ENCODE results near the gene KYAT1. TPM values are rescaled to one million over a fixed set of nuclear protein-coding genes. Genes with fewer than 3 reads are reported as not detected.
"Not testable (repeated sequence)": the region's sequence is repeated elsewhere in the genome, so short reads cannot be mapped to it uniquely, and the experiment has no call there.

KYAT1 gene
- total RNA-seq, 1 experiment from 2014 or later, result 8.4 TPM

DNA sequence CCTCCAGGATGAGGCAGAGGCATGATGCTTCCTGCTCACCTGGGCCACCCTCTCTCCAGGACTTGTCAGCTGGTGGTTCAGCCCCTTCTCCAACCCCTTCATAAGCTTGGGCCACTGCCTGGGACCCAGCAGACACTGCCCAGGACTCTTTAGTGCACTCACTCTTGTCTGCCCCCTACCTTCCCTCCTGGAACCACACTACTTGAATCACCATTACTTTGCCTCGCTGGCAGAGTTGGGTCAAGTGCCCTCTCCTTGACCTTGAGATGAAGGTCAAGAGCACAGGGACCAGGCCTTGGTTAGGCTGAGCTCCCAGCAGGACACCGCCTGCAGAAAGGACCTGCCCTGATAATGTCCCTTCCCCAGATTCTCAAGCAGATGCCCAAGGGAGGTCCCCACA is 71.9 kb downstream of the KYAT1 start:
- Histone ChIP-seq H3K9me3 (replicated peaks) (no peaks in the 10 kb centered on the region), H3K27ac (no peak overlapping the region), H3K36me3 (peaks cover 24% of the 10 kb centered on the region), H3K4me3 (no peak overlapping the region), H3K27me3 (no peaks in the 10 kb centered on the region), H3K4me1 (no peaks in the 10 kb centered on the region)
- no peak for DNase-seq

- Histone ChIP-seq H3K4me3 (no peak overlapping the region), H3K27me3 (no peaks in the 10 kb centered on the region), H3K4me1 (no peaks in the 10 kb centered on the region), H3K27ac (no peak overlapping the region), H3K9me3 (replicated peaks) (no peaks in the 10 kb centered on the region), H3K36me3 (peaks cover 26% of the 10 kb centered on the region)
- DNase-seq, result no peak
Observed at GRCh38 chr9:128809036-128809599, 72.6 kb downstream of the KYAT1 start.

DNA sequence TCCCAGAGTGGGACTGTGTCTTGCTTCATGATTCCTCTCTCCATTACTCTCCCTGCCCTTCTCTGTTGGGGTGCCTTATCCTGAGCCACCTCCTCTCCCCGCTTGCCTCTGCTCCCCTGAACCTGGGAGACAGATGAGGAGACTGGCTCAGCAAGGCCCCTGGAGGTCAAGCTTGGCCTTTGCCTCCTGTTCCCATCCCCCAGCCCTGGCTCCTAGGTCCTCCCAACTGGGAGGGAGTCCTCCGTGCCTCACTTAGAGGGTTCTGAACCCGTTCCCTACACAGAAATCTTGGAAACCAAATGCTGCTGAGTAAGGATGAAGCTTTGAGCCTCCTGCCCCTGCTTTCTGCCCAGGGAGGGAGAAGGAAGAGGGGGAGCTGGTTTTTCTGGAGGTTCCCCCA is 73.2 kb downstream of the KYAT1 start:
- no peak overlapping the region for H3K4me3 ChIP-seq
- no peaks in the 10 kb centered on the region for H3K9me3 ChIP-seq (replicated peaks)
- no peak overlapping the region for H3K27ac ChIP-seq
- DNase-seq, result no peak
- H3K27me3 ChIP-seq, result no peaks in the 10 kb centered on the region
- peaks cover 31% of the 10 kb centered on the region for H3K36me3 ChIP-seq
- H3K4me1 ChIP-seq, result no peaks in the 10 kb centered on the region

DNA sequence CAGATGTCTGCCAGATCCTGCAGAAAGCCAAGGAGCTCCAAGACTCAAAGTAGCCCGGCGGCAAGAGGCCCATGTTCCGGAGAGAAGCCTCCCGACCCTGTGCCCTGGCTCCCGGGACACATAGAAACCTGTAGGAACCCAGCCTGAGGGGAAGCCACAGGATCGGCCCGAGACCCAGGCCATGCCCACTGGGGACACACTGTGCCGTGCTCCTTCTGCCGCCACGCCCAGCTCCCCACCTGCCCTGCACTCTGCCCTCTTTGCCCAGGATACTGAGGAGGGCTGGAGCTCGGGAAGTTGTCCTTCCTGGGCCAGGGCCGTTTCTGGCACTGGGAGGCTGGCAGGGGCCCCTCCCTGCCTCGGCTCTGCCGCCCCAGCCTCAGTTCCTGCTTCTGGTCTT is 73.9 kb downstream of the KYAT1 start:
- no peaks in the 10 kb centered on the region for H3K4me1 ChIP-seq
- H3K36me3 ChIP-seq, result peaks cover 38% of the 10 kb centered on the region
- H3K27ac ChIP-seq, result no peak overlapping the region
- no peaks in the 10 kb centered on the region for H3K9me3 ChIP-seq (replicated peaks)
- no peak for DNase-seq
- H3K4me3 ChIP-seq, result no peak overlapping the region
- H3K27me3 ChIP-seq, result no peaks in the 10 kb centered on the region

DNA sequence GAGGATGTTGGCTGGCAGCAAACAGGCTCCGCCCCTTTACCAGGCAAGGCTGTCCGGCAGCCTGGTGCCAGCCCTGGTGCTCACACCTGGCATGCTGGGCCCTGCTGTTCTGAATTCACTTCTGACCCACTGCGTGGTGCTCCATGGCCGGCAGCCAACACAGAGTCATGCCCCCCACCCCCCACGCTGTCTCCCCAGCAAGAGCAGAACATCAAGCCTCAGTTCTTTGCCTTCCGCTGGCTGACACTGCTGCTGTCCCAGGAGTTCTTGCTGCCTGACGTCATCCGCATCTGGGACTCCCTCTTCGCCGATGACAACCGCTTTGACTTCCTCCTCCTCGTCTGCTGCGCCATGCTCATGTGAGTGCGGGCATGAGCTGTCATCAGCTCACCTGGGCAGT is 76.1 kb downstream of the KYAT1 start:
- Histone ChIP-seq H3K36me3 (peaks cover 51% of the 10 kb centered on the region), H3K9me3 (replicated peaks) (no peaks in the 10 kb centered on the region), H3K27ac (no peak overlapping the region), H3K27me3 (no peaks in the 10 kb centered on the region), H3K4me3 (no peak overlapping the region), H3K4me1 (no peaks in the 10 kb centered on the region)
- DNase-seq, result no peak

- Histone ChIP-seq H3K27ac (no peak overlapping the region), H3K9me3 (replicated peaks) (no peaks in the 10 kb centered on the region), H3K27me3 (no peaks in the 10 kb centered on the region), H3K36me3 (peaks cover 71% of the 10 kb centered on the region), H3K4me3 (no peak overlapping the region), H3K4me1 (no peaks in the 10 kb centered on the region)
- DNase-seq, result no peak
Observed at GRCh38 chr9:128802482-128802881, 79.3 kb downstream of the KYAT1 start.

GRCh38 chr9:128800061-128800460 is 81.7 kb downstream of the KYAT1 start:
- Histone ChIP-seq H3K36me3 (peaks cover 69% of the 10 kb centered on the region), H3K27ac (no peak overlapping the region), H3K4me3 (no peak overlapping the region)

GRCh38 chr9:128798896-128799295 is 82.9 kb downstream of the KYAT1 start:
- Histone ChIP-seq H3K27me3 (no peaks in the 10 kb centered on the region), H3K36me3 (peaks cover 66% of the 10 kb centered on the region), H3K4me1 (no peaks in the 10 kb centered on the region), H3K9me3 (replicated peaks) (no peaks in the 10 kb centered on the region), H3K4me3 (no peak overlapping the region), H3K27ac (no peak overlapping the region)
- no peak for DNase-seq

More at GRCh38 chr9:128800061-128800460, 81.7 kb downstream of the KYAT1 start:
- no peaks in the 10 kb centered on the region for H3K4me1 ChIP-seq
- no peaks in the 10 kb centered on the region for H3K9me3 ChIP-seq (replicated peaks)
- H3K27me3 ChIP-seq, result no peaks in the 10 kb centered on the region
- no peak for DNase-seq

DNA sequence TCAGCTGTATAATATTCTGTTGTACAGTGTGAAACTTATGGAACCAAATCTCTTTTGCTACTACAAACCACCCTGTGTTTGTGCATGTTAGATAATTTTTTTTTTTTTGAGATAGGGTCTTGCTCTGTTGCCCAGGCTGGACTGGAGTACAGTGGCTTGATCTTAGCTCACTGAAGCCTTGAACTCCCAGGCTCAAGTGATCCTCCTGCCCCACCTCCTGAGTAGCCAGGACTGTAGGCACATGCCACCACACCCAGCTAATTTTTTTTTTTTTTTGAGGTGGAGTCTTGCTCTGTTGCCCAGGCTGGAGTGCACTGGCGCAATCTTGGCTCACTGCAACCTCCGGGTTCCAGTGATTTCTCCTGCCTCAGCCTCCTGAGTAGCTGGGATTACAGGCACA is 86.8 kb downstream of the KYAT1 start:
- DNase-seq, result not testable (repeated sequence)
- H3K36me3 ChIP-seq, result peaks cover 47% of the 10 kb centered on the region

GRCh38 chr9:128792978-128793686 is 88.6 kb downstream of the KYAT1 start:
- Histone ChIP-seq H3K36me3 (peaks cover 35% of the 10 kb centered on the region), H3K4me1 (no peaks in the 10 kb centered on the region), H3K27me3 (no peaks in the 10 kb centered on the region), H3K27ac (no peak overlapping the region), H3K4me3 (no peak overlapping the region), H3K9me3 (replicated peaks) (no peaks in the 10 kb centered on the region)
- DNase-seq, result no peak

More for the DNA sequence above, 86.8 kb downstream of the KYAT1 start:
- not testable (repeated sequence) for H3K4me1 ChIP-seq; H3K9me3 ChIP-seq (replicated peaks); H3K27me3 ChIP-seq; H3K4me3 ChIP-seq; H3K27ac ChIP-seq

GRCh38 chr9:128792134-128792533 is 89.6 kb downstream of the KYAT1 start:
- no peak for DNase-seq
- H3K36me3 ChIP-seq, result peaks cover 27% of the 10 kb centered on the region
- no peak overlapping the region for H3K4me3 ChIP-seq
- no peaks in the 10 kb centered on the region for H3K27me3 ChIP-seq
- H3K9me3 ChIP-seq (replicated peaks), result no peaks in the 10 kb centered on the region
- no peaks in the 10 kb centered on the region for H3K4me1 ChIP-seq
- H3K27ac ChIP-seq, result no peak overlapping the region

GRCh38 chr9:128790536-128790935 is 91.2 kb downstream of the KYAT1 start:
- DNase-seq, result no peak
- Histone ChIP-seq H3K4me1 (no peaks in the 10 kb centered on the region), H3K36me3 (peaks cover 14% of the 10 kb centered on the region), H3K9me3 (replicated peaks) (no peaks in the 10 kb centered on the region), H3K4me3 (no peak overlapping the region), H3K27ac (no peak overlapping the region), H3K27me3 (no peaks in the 10 kb centered on the region)

DNA sequence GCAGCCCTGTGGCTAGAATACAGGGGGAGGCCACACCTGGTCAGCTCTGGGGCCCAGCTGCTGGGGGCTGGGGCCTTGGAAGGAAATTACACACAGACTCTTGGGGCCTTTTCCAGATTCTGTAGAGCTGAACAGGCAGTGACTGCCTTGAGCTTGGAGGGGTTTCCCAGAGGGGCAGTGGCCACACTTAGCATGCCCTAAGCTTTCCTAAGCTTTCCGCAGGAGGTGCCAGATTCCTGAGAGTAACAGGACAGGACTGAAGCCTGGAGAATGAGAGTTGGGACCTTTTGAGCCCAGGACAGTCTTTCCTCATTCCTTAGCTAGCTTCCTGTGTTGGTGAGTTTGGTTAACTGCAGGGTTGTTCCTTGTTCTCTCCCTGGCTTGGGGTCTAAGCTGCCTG is 93.3 kb downstream of the KYAT1 start:
- Histone ChIP-seq H3K27ac (no peak overlapping the region), H3K9me3 (replicated peaks) (no peaks in the 10 kb centered on the region), H3K4me1 (peaks cover 6% of the 10 kb centered on the region), H3K4me3 (no peak overlapping the region), H3K27me3 (no peaks in the 10 kb centered on the region), H3K36me3 (peaks cover 10% of the 10 kb centered on the region)
- no peak for DNase-seq

GRCh38 chr9:128787659-128788058 is 94.1 kb downstream of the KYAT1 start:
- Histone ChIP-seq H3K9me3 (replicated peaks) (no peaks in the 10 kb centered on the region), H3K4me1 (peaks cover 12% of the 10 kb centered on the region), H3K36me3 (peaks cover 10% of the 10 kb centered on the region), H3K27ac (no peak overlapping the region), H3K4me3 (peak overlapping the region; percentile 96), H3K27me3 (no peaks in the 10 kb centered on the region)
- peak in 1 of 2 experiments; percentile 23 for DNase-seq

- Histone ChIP-seq H3K36me3 (peaks cover 5% of the 10 kb centered on the region), H3K4me1 (peaks cover 12% of the 10 kb centered on the region), H3K27ac (peak within 1 kb of the TSS; percentile 52), H3K27me3 (no peaks in the 10 kb centered on the region), H3K9me3 (replicated peaks) (peaks cover 3% of the 10 kb centered on the region), H3K4me3 (peak within 1 kb of the TSS; percentile 96)
- DNase-seq, result peak; percentile 95
Observed at GRCh38 chr9:128786681-128787601, 94.8 kb downstream of the KYAT1 start, which contains the start of gene TBC1D13. TSS of gene TBC1D13 (plus strand) at chr9:128787253. CDS start at chr9:128787354, 101 bp downstream.
